Heart left ventricle (tissue), 13 donors: ENCODE data around the gene TCAP.
"Not testable (repeated sequence)": the region's sequence is repeated elsewhere in the genome, so short reads cannot be mapped to it uniquely, and the experiment has no call there.

Experiments used
- CTCF ChIP-seq, 12 donors: fragments of 200-600 bp; sonication (generic) in 4 of 12; IDR thresholded peaks; one replicate each; pipeline versions ENCODE4 v1.5.0 to v1.8.0; 2018 to 2022; ENCODE audit warnings: antibody characterized with exemption in 12 of 12, mild to moderate bottlenecking in 5 of 12
- POLR2A ChIP-seq, 2 donors: fragments of 450-650 bp; IDR thresholded peaks; one replicate each; pipeline ENCODE4 v1.6.1; 2017; ENCODE audit warnings: antibody characterized with exemption in 2 of 2, mild to moderate bottlenecking in 2 of 2, moderate library complexity in 2 of 2
- donor health status: ischemic (EF 13 %, LVEDD 7.1; RV severe dilation, severe dysfunction).
- donor health status: DM: no; HTN: yes; CAD: no.
- donor health status: DM: no; HTN: no; CAD: no.
- donor health status: ischemic (EF 25% LVEDD 6.9; RV normal size, moderate dysfunction).
- donor health status: ischemic (EF 25% LVEDD 5.7; RV mildly dilated, moderate dysfunction).
- donor health status: ischemic (EF 35%, LVEDD 5.7; RV mildly dilated, moderate dysfunction).
- donor health status: nonischemic (EF 11% LVEDD 7.7; RV severe dilation, severe dysfunction).
- donor health status: DM: yes; HTN: yes; CAD: no.
- donor health status: PGD.
- donor health status: ischemic (EF 29% LVEDD 5.4; RV normal size, mild dysfunction).
- donor health status: nonischemic (EF 23%, LVEDD 6.1; RV moderate dilation, normal function).

DNA sequence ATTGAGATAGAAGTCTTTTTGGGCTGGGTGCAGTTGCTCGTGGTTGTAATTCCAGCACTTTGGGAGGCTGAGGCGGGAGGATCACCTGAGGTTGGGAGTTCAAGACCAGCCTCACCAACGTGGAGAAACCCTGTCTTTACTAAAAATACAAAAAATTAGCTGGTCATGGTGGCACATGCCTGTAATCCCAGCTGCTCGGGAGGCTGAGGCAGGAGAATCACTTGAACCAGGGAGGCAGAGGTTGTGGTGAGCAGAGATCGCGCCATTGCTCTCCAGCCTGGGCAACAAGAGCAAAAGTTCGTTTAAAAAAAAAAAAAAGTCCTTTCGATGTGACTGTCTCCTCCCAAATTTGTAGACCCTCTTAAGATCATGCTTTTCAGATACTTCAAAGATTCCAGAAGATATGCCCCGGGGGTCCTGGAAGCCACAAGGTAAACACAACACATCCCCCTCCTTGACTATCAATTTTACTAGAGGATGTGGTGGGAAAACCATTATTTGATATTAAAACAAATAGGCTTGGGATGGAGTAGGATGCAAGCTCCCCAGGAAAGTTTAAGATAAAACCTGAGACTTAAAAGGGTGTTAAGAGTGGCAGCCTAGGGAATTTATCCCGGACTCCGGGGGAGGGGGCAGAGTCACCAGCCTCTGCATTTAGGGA is 34.1 kb downstream of the TCAP start:
- TF ChIP-seq CTCF, POLR2A (IDR thresholded peaks at IDR 0.05): not testable (repeated sequence)
